Vagina (tissue), 2 donors: ENCODE data around the gene PRR5L.

Experiments used
- POLR2A ChIP-seq, 2 donors: fragments of 450-650 bp; IDR thresholded peaks; one replicate each; pipeline ENCODE4 v1.6.1; 2017; ENCODE audit warnings: antibody characterized with exemption in 2 of 2, mild to moderate bottlenecking in 2 of 2, moderate library complexity in 2 of 2
- POLR2AphosphoS5 ChIP-seq, 2 donors: sonication (generic); formaldehyde crosslinking; IDR thresholded peaks; one replicate each; pipeline ENCODE4 v1.9.0; 2017; ENCODE audit warnings: antibody characterized with exemption in 2 of 2, mild to moderate bottlenecking in 2 of 2, low read depth in 1 of 2; ENCODE audit not compliant: insufficient read depth in 1 of 2
- TF ChIP-seq, protein P1 (sequence below), 3 experiments: fragments of 450-650 bp in 2 of 3; fragments of 200-600 bp in 1 of 3; sonication (generic) in 1 of 3; IDR thresholded peaks; one replicate each; pipeline ENCODE4 v1.5.1; 2017 to 2019; ENCODE audit warnings: antibody characterized with exemption in 3 of 3, mild to moderate bottlenecking in 2 of 3, moderate library complexity in 2 of 3

DNA sequence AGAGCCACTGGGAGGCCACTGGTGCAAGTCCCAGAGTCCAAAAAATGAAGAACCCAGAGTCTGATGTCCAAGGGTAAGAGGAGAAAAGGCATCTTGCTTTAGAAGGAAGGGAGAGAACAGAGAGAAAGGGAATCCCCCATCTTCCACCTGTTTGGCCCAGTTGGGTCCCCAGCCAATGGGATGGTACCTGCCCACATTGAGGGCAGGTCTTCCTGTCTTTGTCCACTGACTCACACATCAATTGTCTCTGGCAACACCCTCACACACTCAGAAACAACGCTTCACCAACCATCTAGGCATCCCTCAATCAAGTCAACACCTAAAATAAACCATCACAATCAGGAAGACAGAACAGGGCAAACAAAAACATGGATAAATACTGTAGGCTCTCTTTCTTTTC lies 13.2 kb upstream of the PRR5L start:
- TF ChIP-seq, protein P1, sequence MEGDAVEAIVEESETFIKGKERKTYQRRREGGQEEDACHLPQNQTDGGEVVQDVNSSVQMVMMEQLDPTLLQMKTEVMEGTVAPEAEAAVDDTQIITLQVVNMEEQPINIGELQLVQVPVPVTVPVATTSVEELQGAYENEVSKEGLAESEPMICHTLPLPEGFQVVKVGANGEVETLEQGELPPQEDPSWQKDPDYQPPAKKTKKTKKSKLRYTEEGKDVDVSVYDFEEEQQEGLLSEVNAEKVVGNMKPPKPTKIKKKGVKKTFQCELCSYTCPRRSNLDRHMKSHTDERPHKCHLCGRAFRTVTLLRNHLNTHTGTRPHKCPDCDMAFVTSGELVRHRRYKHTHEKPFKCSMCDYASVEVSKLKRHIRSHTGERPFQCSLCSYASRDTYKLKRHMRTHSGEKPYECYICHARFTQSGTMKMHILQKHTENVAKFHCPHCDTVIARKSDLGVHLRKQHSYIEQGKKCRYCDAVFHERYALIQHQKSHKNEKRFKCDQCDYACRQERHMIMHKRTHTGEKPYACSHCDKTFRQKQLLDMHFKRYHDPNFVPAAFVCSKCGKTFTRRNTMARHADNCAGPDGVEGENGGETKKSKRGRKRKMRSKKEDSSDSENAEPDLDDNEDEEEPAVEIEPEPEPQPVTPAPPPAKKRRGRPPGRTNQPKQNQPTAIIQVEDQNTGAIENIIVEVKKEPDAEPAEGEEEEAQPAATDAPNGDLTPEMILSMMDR (IDR thresholded peaks at IDR 0.05) = no peak
- TF ChIP-seq POLR2AphosphoS5 (IDR thresholded peaks at IDR 0.05; ENCODE audit: insufficient read depth in 1 of 2, low read depth in 1 of 2) = no peak
- no peak for TF ChIP-seq POLR2A (IDR thresholded peaks at IDR 0.05)
